HL-60 (cell line): ENCODE data around the gene TSC22D4.

Experiments
- DNase-seq, 2 experiments: peaks; one replicate each; pipeline ENCODE4 v3.0.0-alpha.2; 2010 to 2020; ENCODE audit warnings: low read depth in 1 of 2, low spot score in 1 of 2
- H3K27ac ChIP-seq: fragments of 250-450 bp; sonication (Bioruptor Pico); replicated peaks from 2 replicates; pipeline ENCODE4 v1.5.1; 2020; ENCODE audit warnings: mild to moderate bottlenecking, moderate library complexity
- H3K27me3 ChIP-seq: fragments of 250-450 bp; sonication (Bioruptor Pico); 2 replicates; pipeline ENCODE4 v1.5.1; 2021; ENCODE audit warnings: mild to moderate bottlenecking, moderate library complexity; ENCODE audit not compliant: insufficient read depth, poor library complexity, severe bottlenecking
- H3K4me3 ChIP-seq: replicated peaks from 2 replicates; pipeline ENCODE4 v1.5.1; 2011; ENCODE audit warnings: mild to moderate bottlenecking, control low read depth, low read length; ENCODE audit not compliant: insufficient read depth
- CTCF ChIP-seq: IDR thresholded peaks from one replicate; pipeline ENCODE4 v1.5.1; 2011; ENCODE audit warnings: low read length, control low read depth, inconsistent platforms; ENCODE audit not compliant: insufficient read depth
- GABPA ChIP-seq: IDR thresholded peaks from 2 replicates; pipeline ENCODE4 v1.6.1; 2012; ENCODE audit warnings: low read depth
- POLR2AphosphoS5 ChIP-seq: IDR thresholded peaks from 2 replicates; pipeline ENCODE4 v1.6.1; 2012; ENCODE audit warnings: low read depth
- REST ChIP-seq: IDR thresholded peaks from 2 replicates; pipeline ENCODE4 v1.6.1; 2012; ENCODE audit warnings: low read depth; ENCODE audit not compliant: insufficient replicate concordance
- SPI1 ChIP-seq: IDR thresholded peaks from 2 replicates; pipeline ENCODE4 v1.6.1; 2012; ENCODE audit warnings: low read depth, mild to moderate bottlenecking, borderline replicate concordance

Gene TSC22D4

DNA sequence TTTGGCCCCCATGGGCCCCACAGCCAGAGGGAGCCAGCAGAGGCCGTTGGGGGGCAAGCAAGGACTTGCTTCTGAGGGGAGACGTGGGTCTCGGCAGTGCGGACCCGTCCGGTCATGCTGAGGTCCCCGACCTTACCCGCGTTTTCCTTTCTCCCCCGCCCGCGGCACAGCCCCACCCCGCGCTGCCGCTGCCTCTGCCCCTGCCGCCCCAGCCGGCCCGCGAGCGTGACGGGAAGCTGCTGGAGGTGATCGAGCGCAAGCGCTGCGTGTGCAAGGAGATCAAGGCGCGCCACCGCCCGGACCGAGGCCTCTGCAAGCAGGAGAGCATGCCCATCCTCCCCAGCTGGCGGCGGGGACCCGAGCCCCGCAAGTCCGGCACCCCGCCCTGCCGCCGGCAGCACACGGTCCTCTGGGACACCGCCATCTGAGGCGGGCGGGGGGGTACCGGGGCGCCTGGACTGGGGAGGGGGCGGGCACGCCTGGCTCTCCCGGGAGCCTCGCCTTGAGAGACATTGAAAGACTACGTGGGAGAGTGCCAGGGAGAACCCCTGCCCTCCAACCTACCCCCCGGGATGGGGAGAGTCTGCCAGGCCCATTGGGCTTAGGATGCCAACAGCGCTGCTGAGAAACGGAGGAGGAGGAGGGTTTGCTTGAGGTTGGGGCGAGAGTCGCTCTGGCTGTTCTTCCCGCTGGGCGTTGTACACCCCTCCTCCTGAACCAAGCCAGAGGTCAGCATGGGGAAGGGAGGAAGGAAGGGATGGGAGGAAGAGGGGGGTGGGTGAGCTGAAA, 14.7 kb upstream of the TSC22D4 start:
- Histone ChIP-seq H3K4me3 (peak overlapping the region; percentile 29), H3K27ac (no peak overlapping the region), H3K27me3 (peaks cover 20% of the 10 kb centered on the region)
- TF ChIP-seq CTCF (no peak), POLR2AphosphoS5 (no peak), GABPA (no peak)
- DNase-seq = peak in 1 of 2 experiments; percentile 37

- no peak overlapping the region; the same call in 1 of the 2 replicates for H3K4me3 ChIP-seq
- TF ChIP-seq GABPA = no peak
- TF ChIP-seq CTCF = no peak
- no peak for TF ChIP-seq REST
- no peak for TF ChIP-seq POLR2AphosphoS5
- TF ChIP-seq SPI1 = no peak
- H3K27me3 ChIP-seq = peaks cover 20% of the 10 kb centered on the region
- no peak for DNase-seq
- no peak overlapping the region for H3K27ac ChIP-seq
Observed at GRCh38 chr7:100492738-100493475, 13.9 kb upstream of the TSC22D4 start.

- DNase-seq = no peak
- Histone ChIP-seq H3K27me3 (peaks cover 20% of the 10 kb centered on the region), H3K27ac (no peak overlapping the region), H3K4me3 (no peak overlapping the region)
- no peak for TF ChIP-seq SPI1
Observed at GRCh38 chr7:100491192-100491578, 12.2 kb upstream of the TSC22D4 start.

- TF ChIP-seq SPI1 (no peak), POLR2AphosphoS5 (no peak), CTCF (no peak), REST (no peak), GABPA (no peak)
- peaks cover 18% of the 10 kb centered on the region for H3K27me3 ChIP-seq
- no peak overlapping the region for H3K27ac ChIP-seq
- H3K4me3 ChIP-seq = no peak overlapping the region
- DNase-seq = no peak
Observed at GRCh38 chr7:100490483-100491191, 11.6 kb upstream of the TSC22D4 start.
